NT2/D1 (cell line): ENCODE results near the gene TLX2.

ENCODE experiments used
- SUZ12 ChIP-seq: IDR thresholded peaks from 2 replicates; pipeline ENCODE4 v1.6.1; 2011; ENCODE audit not compliant: insufficient read length, insufficient read depth; ENCODE audit errors: extremely low read depth
- YY1 ChIP-seq: IDR thresholded peaks from 2 replicates; pipeline ENCODE4 v1.6.1; 2011; ENCODE audit not compliant: insufficient read length, insufficient read depth
- ZNF274 ChIP-seq: IDR thresholded peaks from 2 replicates; pipeline ENCODE4 v1.6.1; 2011; ENCODE audit warnings: mild to moderate bottlenecking, low read depth, low read length

DNA sequence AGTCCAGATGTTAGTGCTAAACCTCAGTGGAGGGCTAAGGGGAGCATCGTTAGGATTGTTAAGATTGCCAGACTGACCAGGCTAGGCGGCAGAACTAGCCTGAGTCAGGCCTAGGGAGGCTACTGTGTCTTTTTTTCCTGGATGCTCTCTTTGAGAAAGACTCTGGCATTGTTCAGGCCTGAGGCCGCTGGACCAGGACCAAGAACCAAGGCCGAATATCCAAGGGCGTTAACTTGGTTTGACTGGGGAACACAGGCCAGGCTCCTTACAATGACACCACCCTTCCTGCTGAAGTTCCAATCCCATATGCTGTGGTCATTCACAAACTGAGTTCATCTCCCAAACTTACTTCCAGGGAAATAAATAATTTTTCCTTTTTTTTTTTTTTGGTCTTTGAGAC is 26.0 kb downstream of the TLX2 start:
- TF ChIP-seq YY1 = no peak
- no peak for TF ChIP-seq ZNF274
- no peak for TF ChIP-seq SUZ12
